Stimulated activated CD8-positive, alpha-beta memory T cell treated with anti-CD3 and anti-CD28 coated beads, Interleukin-7, amount 100 ng/mL, for 24 hours (primary cell): ENCODE data around the gene NTM.
"Not testable (repeated sequence)": the region's sequence is repeated elsewhere in the genome, so short reads cannot be mapped to it uniquely, and the experiment has no call there.

Experiments
- DNase-seq: peaks from one replicate; pipeline ENCODE4 v3.0.0-alpha.2; 2020; ENCODE audit warnings: low read depth

Gene NTM

GRCh38 chr11:131422496-131422895 lies 52.1 kb downstream of the NTM start:
- no peak for DNase-seq

GRCh38 chr11:131423688-131424087 lies 53.3 kb downstream of the NTM start:
- DNase-seq: no peak

- not testable (repeated sequence) for DNase-seq
Observed at GRCh38 chr11:131424257-131424876, 54.0 kb downstream of the NTM start.

GRCh38 chr11:131425285-131425684 lies 54.9 kb downstream of the NTM start:
- no peak for DNase-seq

GRCh38 chr11:131428853-131429252 lies 58.4 kb downstream of the NTM start:
- DNase-seq: no peak

GRCh38 chr11:131430473-131431208 lies 60.2 kb downstream of the NTM start:
- DNase-seq: no peak

GRCh38 chr11:131441051-131441810 lies 70.8 kb downstream of the NTM start:
- DNase-seq: no peak

- no peak for DNase-seq
Observed at GRCh38 chr11:131446590-131447275, 76.3 kb downstream of the NTM start.

GRCh38 chr11:131447277-131447815 lies 76.9 kb downstream of the NTM start:
- DNase-seq: no peak

GRCh38 chr11:131447898-131448297 lies 77.5 kb downstream of the NTM start:
- no peak for DNase-seq

- DNase-seq: no peak
Observed at GRCh38 chr11:131449036-131450019, 78.9 kb downstream of the NTM start.

- no peak for DNase-seq
Observed at GRCh38 chr11:131454490-131454889, 84.1 kb downstream of the NTM start.

- no peak for DNase-seq
Observed at GRCh38 chr11:131454989-131455388, 84.6 kb downstream of the NTM start.

- DNase-seq: no peak
Observed at GRCh38 chr11:131455843-131456704, 85.7 kb downstream of the NTM start.

- DNase-seq: no peak
Observed at GRCh38 chr11:131457163-131457562, 86.7 kb downstream of the NTM start.

GRCh38 chr11:131458421-131458820 lies 88.0 kb downstream of the NTM start:
- DNase-seq: no peak

GRCh38 chr11:131460931-131461330 lies 90.5 kb downstream of the NTM start:
- DNase-seq: no peak

GRCh38 chr11:131462622-131463021 lies 92.2 kb downstream of the NTM start:
- DNase-seq: no peak

GRCh38 chr11:131463162-131463561 lies 92.7 kb downstream of the NTM start:
- no peak for DNase-seq
